IMR-90 (cell line): ENCODE measurements around the gene CD180. TPM values are rescaled to one million over a fixed set of nuclear protein-coding genes. Genes with fewer than 3 reads are reported as not detected.

Experiments
- ATAC-seq: fragments of 200-7000 bp; cut with Tn5 transposase; 2 replicates; pipeline ENCODE4 v1.9.1; 2020; ENCODE audit warnings: low read depth, mild to moderate bottlenecking, moderate library complexity
- BruUV-seq: library from RNA; stranded (reverse); fragments of 400-500 nt; replicated peaks from 2 replicates; lab custom pipeline; 2021; lab: Mats Ljungman, UMichigan
- CTCF ChIA-PET: fragments of 300-600 bp; formaldehyde crosslinking; extraction: SDS; loops from one replicate; lab custom pipeline; 2021; ENCODE audit warnings: antibody characterized with exemption; lab: Yijun Ruan, JAX
- POLR2A ChIA-PET: fragments of 300-600 bp; sonication (Branson Sonifier 250); formaldehyde crosslinking; loops from one replicate; lab custom pipeline; 2022; ENCODE audit warnings: antibody characterized with exemption; ENCODE audit not compliant: unreplicated experiment; lab: Charles Lee
- DNase-seq: peaks from one replicate; pipeline ENCODE4 v3.0.0; 2013
- H2AFZ ChIP-seq: replicated peaks from 2 replicates; pipeline ENCODE3; 2013; ENCODE audit warnings: low read length, mild to moderate bottlenecking; ENCODE audit not compliant: poor library complexity
- H2AK5ac ChIP-seq: 2 replicates; pipeline ENCODE4 v1.6.1; 2013; ENCODE audit warnings: low read depth, low read length, inconsistent platforms
- H2AK9ac ChIP-seq: replicated peaks from 2 replicates; pipeline ENCODE3; 2013; ENCODE audit warnings: mild to moderate bottlenecking, low read depth, low read length, moderate library complexity; ENCODE audit not compliant: poor library complexity
- H2BK120ac ChIP-seq: 2 replicates; pipeline ENCODE4 v1.6.1; 2013; ENCODE audit warnings: low read depth, low read length, inconsistent platforms
- H2BK15ac ChIP-seq: 3 replicates; pipeline ENCODE4 v1.6.1; 2013; ENCODE audit warnings: low read depth, low read length, inconsistent platforms
- H2BK20ac ChIP-seq: 2 replicates; pipeline ENCODE4 v1.6.1; 2013; ENCODE audit warnings: low read depth, mild to moderate bottlenecking, inconsistent platforms, low read length, moderate library complexity
- H2BK5ac ChIP-seq: 2 replicates; pipeline ENCODE4 v1.6.1; 2013; ENCODE audit warnings: mild to moderate bottlenecking, low read depth, low read length, inconsistent platforms; ENCODE audit not compliant: poor library complexity, severe bottlenecking
- H3K14ac ChIP-seq: replicated peaks from 2 replicates; pipeline ENCODE4 v1.6.1; 2013; ENCODE audit warnings: low read depth, low read length, inconsistent platforms
- H3K18ac ChIP-seq: 2 replicates; pipeline ENCODE4 v1.6.1; 2013; ENCODE audit warnings: low read depth, low read length, control low read depth
- H3K23ac ChIP-seq: 2 replicates; pipeline ENCODE4 v1.6.1; 2013; ENCODE audit warnings: low read depth, low read length, inconsistent platforms
- H3K27ac ChIP-seq: 2 replicates; pipeline ENCODE4 v1.5.1; 2013; ENCODE audit warnings: mild to moderate bottlenecking, control low read depth, low read length; ENCODE audit not compliant: insufficient read depth
- H3K27me3 ChIP-seq: 2 replicates; pipeline ENCODE4 v1.6.1; 2013; ENCODE audit warnings: low read length; ENCODE audit not compliant: control insufficient read depth, insufficient read depth
- H3K36me3 ChIP-seq: 2 replicates; pipeline ENCODE4 v1.6.1; 2013; ENCODE audit warnings: low read length, mixed read lengths; ENCODE audit not compliant: control insufficient read depth, insufficient read depth
- H3K4ac ChIP-seq: 2 replicates; pipeline ENCODE4 v1.6.1; 2013; ENCODE audit warnings: low read depth, low read length, inconsistent platforms
- H3K4me1 ChIP-seq: 2 replicates; pipeline ENCODE4 v1.6.1; 2013; ENCODE audit warnings: low read length, mixed read lengths; ENCODE audit not compliant: control insufficient read depth, insufficient read depth
- H3K4me2 ChIP-seq: 2 replicates; pipeline ENCODE4 v1.6.1; 2013; ENCODE audit warnings: low read depth, mild to moderate bottlenecking, control low read depth, low read length, moderate library complexity
- H3K4me3 ChIP-seq: 2 replicates; pipeline ENCODE4 v1.5.1; 2013; ENCODE audit warnings: low read depth, mild to moderate bottlenecking, control low read depth, low read length, moderate library complexity; ENCODE audit not compliant: insufficient read depth
- H3K56ac ChIP-seq: 2 replicates; pipeline ENCODE4 v1.6.1; 2013; ENCODE audit warnings: low read length, inconsistent platforms; ENCODE audit not compliant: insufficient read depth; ENCODE audit errors: extremely low read depth
- H3K79me1 ChIP-seq, 2 experiments: 2 replicates each; pipeline ENCODE4 v1.6.1; 2013; ENCODE audit warnings: low read length in 2 of 2, inconsistent platforms in 1 of 2, low read depth in 1 of 2
- H3K9ac ChIP-seq: 2 replicates; pipeline ENCODE4 v1.6.1; 2013; ENCODE audit warnings: low read depth, low read length, control low read depth
- H3K9me1 ChIP-seq: 2 replicates; pipeline ENCODE4 v1.6.1; 2013; ENCODE audit warnings: low read length, inconsistent platforms; ENCODE audit not compliant: insufficient read depth
- H3K9me3 ChIP-seq: 2 replicates; pipeline ENCODE4 v1.6.1; 2013; ENCODE audit warnings: low read length; ENCODE audit not compliant: control insufficient read depth, insufficient read depth
- H4K20me1 ChIP-seq: 2 replicates; pipeline ENCODE4 v1.6.1; 2013; ENCODE audit warnings: low read length, inconsistent platforms; ENCODE audit not compliant: insufficient read depth
- H4K5ac ChIP-seq: 2 replicates; pipeline ENCODE4 v1.6.1; 2013; ENCODE audit warnings: mild to moderate bottlenecking, low read depth, low read length, control low read depth
- H4K8ac ChIP-seq, 2 experiments: 2 replicates each; pipeline ENCODE4 v1.6.1; 2013; ENCODE audit warnings: low read depth in 2 of 2, low read length in 2 of 2, control low read depth in 1 of 2, inconsistent platforms in 1 of 2
- H4K91ac ChIP-seq: 2 replicates; pipeline ENCODE4 v1.6.1; 2013; ENCODE audit warnings: low read depth, low read length, inconsistent platforms; ENCODE audit not compliant: insufficient read depth
- BHLHE40 ChIP-seq: fragments of 150-350 bp; IDR thresholded peaks from 2 replicates; pipeline ENCODE4 v1.6.1; 2016; ENCODE audit warnings: mild to moderate bottlenecking, low read depth, low read length
- CEBPB ChIP-seq: IDR thresholded peaks from 2 replicates; pipeline ENCODE4 v1.6.1; 2012; ENCODE audit warnings: low read depth, low read length, improper control_type of control experiment
- CHD1 ChIP-seq: IDR thresholded peaks from 2 replicates; pipeline ENCODE4 v1.6.1; 2012; ENCODE audit warnings: low read depth, low read length, improper control_type of control experiment
- CTCF ChIP-seq: conservative IDR thresholded peaks from 2 replicates; pipeline ENCODE4 v1.5.1; 2012; ENCODE audit warnings: mild to moderate bottlenecking, low read depth, low read length, improper control_type of control experiment
- ELK1 ChIP-seq: fragments of 150-350 bp; IDR thresholded peaks from 2 replicates; pipeline ENCODE4 v1.6.1; 2016; ENCODE audit warnings: low read depth, mild to moderate bottlenecking, low read length, moderate library complexity, borderline replicate concordance
- FOS ChIP-seq: fragments of 150-350 bp; IDR thresholded peaks from 2 replicates; pipeline ENCODE4 v1.6.1; 2016; ENCODE audit warnings: low read depth, low read length
- MAFK ChIP-seq: IDR thresholded peaks from 2 replicates; pipeline ENCODE4 v1.6.1; 2012; ENCODE audit warnings: low read depth, low read length, improper control_type of control experiment
- MAZ ChIP-seq: IDR thresholded peaks from 2 replicates; pipeline ENCODE4 v1.6.1; 2012; ENCODE audit warnings: low read depth, mild to moderate bottlenecking, low read length, improper control_type of control experiment, moderate library complexity, borderline replicate concordance
- MXI1 ChIP-seq: IDR thresholded peaks from 2 replicates; pipeline ENCODE4 v1.6.1; 2012; ENCODE audit warnings: low read depth, mild to moderate bottlenecking, low read length, moderate library complexity, borderline replicate concordance
- NFE2L2 ChIP-seq: fragments of 150-350 bp; IDR thresholded peaks from 2 replicates; pipeline ENCODE4 v1.6.1; 2016; ENCODE audit warnings: low read depth, mild to moderate bottlenecking, low read length
- POLR2A ChIP-seq: IDR thresholded peaks from 2 replicates; pipeline ENCODE4 v1.6.1; 2012; ENCODE audit warnings: mild to moderate bottlenecking, low read depth, low read length
- RAD21 ChIP-seq: IDR thresholded peaks from 2 replicates; pipeline ENCODE4 v1.6.1; 2012; ENCODE audit warnings: low read length, improper control_type of control experiment
- RCOR1 ChIP-seq: IDR thresholded peaks from 2 replicates; pipeline ENCODE4 v1.6.1; 2012; ENCODE audit warnings: mild to moderate bottlenecking, low read length, improper control_type of control experiment; ENCODE audit not compliant: insufficient replicate concordance
- RFX5 ChIP-seq: IDR thresholded peaks from 2 replicates; pipeline ENCODE4 v1.8.0; 2012; ENCODE audit warnings: low read depth, mild to moderate bottlenecking, low read length, moderate library complexity
- SMC3 ChIP-seq: fragments of 150-350 bp; IDR thresholded peaks from 2 replicates; pipeline ENCODE4 v1.6.1; 2016; ENCODE audit warnings: low read depth, mild to moderate bottlenecking, antibody characterized with exemption, low read length, moderate library complexity
- USF2 ChIP-seq: fragments of 150-350 bp; IDR thresholded peaks from 2 replicates; pipeline ENCODE4 v1.6.1; 2017; ENCODE audit warnings: mild to moderate bottlenecking, antibody characterized with exemption, low read length, low read depth
- WGBS, 2 experiments: methylation state at CpG; one replicate each; pipeline versions ENCODE4 v1.1.5 to v1.1.7; 2013; ENCODE audit warnings: missing lambda C conversion rate in 2 of 2; ENCODE audit not compliant: insufficient read length in 1 of 2; ENCODE audit errors: extremely low coverage in 2 of 2; 5-methylcytosine and 5-hydroxymethylcytosine counted together
- dilution Hi-C: fragments of 300-500 bp; cut with HindIII; formaldehyde crosslinking; loops from one replicate; pipeline ENCODE4 v1.14.3; 2018; ENCODE audit warnings: low sequenced_read_pairs; ENCODE audit not compliant: unreplicated experiment
- in situ Hi-C: fragments of 300-500 bp; cut with MboI; formaldehyde crosslinking; loops from 3 replicates; pipeline ENCODE4 v1.14.3; 2019; ENCODE audit warnings: low sequenced_read_pairs, inconsistent platforms, mixed read lengths
- intact Hi-C: fragments of 100-400 bp; cut with micrococcal nuclease; formaldehyde crosslinking; loops from 2 replicates; pipeline ENCODE4 v1.10.0; 2022
- polyA plus RNA-seq, 3 experiments: library from polyadenylated mRNA; depleted of rRNA; stranded (reverse); fragments of >200 nt; gene quantifications; 2 replicates each; pipeline ENCODE4 v1.2.3, GENCODE V29; 2012; ENCODE audit warnings: low replicate concordance in 1 of 3
- total RNA-seq: library from RNA; depleted of rRNA; stranded (reverse); fragments of >200 nt; gene quantifications from 2 replicates; pipeline ENCODE4 v1.2.3, GENCODE V29; 2012

The CD180 gene
- total and polyA plus RNA-seq, 2 of the 4 experiments (the other 2 are of a cell fraction): not detected

- dilution Hi-C loops: no loop called here
- Histone ChIP-seq H3K9me3 (no peaks in the 10 kb centered on the region), H3K9me1 (peaks cover 8% of the 10 kb centered on the region), H3K4ac (no peak overlapping the region), H3K4me2 (no peak overlapping the region), H2BK20ac (no peak overlapping the region), H2BK5ac (no peak overlapping the region), H3K36me3 (peaks cover 16% of the 10 kb centered on the region), H4K8ac (no peak overlapping the region), H4K20me1 (no peaks in the 10 kb centered on the region), H4K5ac (no peak overlapping the region), H3K9ac (no peak overlapping the region), H2AK5ac (no peak overlapping the region), H3K4me3 (no peak overlapping the region), H2AFZ (no peak overlapping the region), H3K14ac (no peak overlapping the region), H3K56ac (no peak overlapping the region), H2AK9ac (no peak overlapping the region), H4K91ac (no peak overlapping the region), H3K23ac (no peak overlapping the region), H2BK15ac (no peak overlapping the region), H3K18ac (no peak overlapping the region), H3K4me1 (peaks cover 2% of the 10 kb centered on the region; the same call in 1 of the 2 replicates), H2BK120ac (no peak overlapping the region), H3K27me3 (no peaks in the 10 kb centered on the region), H3K79me1 (no peaks in the 10 kb centered on the region), H3K27ac (no peak overlapping the region)
- POLR2A ChIA-PET: no interaction called here
- WGBS, 2 experiments: no CpG with 5 or more reads among the region's 2 CpGs
- BruUV-seq: no TSS peak
- CTCF ChIA-PET: no interaction called here
- no peak for TF ChIP-seq MAFK
- no peak for TF ChIP-seq CEBPB
- no peak for TF ChIP-seq BHLHE40
- no peak for TF ChIP-seq RCOR1
- TF ChIP-seq CHD1: no peak
- TF ChIP-seq POLR2A: no peak
- no peak for TF ChIP-seq CTCF
- no peak for TF ChIP-seq FOS
- TF ChIP-seq RFX5: no peak
- no peak for TF ChIP-seq SMC3
- no peak for TF ChIP-seq ELK1
- TF ChIP-seq MXI1: no peak
- TF ChIP-seq MAZ: no peak
- no peak for TF ChIP-seq NFE2L2
- TF ChIP-seq RAD21: no peak
- TF ChIP-seq USF2: no peak
- intact Hi-C loops: no loop called here
- in situ Hi-C loops: no loop called here
- DNase-seq (no peak), ATAC-seq (no peak)
Measured at GRCh38 chr5:67144183-67144639, 52.4 kb downstream of the CD180 start.
